Stimulated activated CD4-positive, alpha-beta T cell treated with anti-CD3 and anti-CD28 coated beads, Interleukin-4, amount 100 ng/mL, for 24 hours (primary cell): Measurements from ENCODE around the gene DNAH1.

Experiments
- DNase-seq: peaks from one replicate; pipeline ENCODE4 v3.0.0-alpha.2; 2020

Gene DNAH1

GRCh38 chr3:52406791-52407510 is 90.8 kb downstream of the DNAH1 start:
- DNase-seq, result no peak

DNA sequence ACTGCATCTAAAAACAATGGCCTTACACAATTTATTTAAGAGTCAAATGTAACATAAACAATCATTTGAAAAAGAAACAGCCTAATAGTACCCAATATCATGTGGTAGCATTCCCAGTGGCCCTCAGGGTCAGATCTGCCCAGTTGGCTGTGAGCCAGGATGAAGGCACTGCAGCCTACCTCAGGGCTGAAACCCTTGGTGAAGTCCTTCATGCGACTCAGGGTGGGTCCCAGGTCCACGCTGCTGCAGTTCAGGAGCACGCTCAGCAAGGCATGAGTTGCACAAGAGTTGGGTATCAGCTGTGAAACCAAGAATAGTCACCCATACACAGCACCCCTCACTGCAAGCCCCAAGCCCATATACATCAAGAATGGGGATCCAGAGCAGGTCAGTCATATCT is 91.7 kb downstream of the DNAH1 start:
- DNase-seq, result no peak

- no peak for DNase-seq
Measured at GRCh38 chr3:52408466-52408865, 92.3 kb downstream of the DNAH1 start.

- no peak for DNase-seq
Measured at GRCh38 chr3:52415800-52416199, 99.7 kb downstream of the DNAH1 start.

- no peak for DNase-seq
Measured at GRCh38 chr3:52420388-52420787, 104.3 kb downstream of the DNAH1 start.

DNA sequence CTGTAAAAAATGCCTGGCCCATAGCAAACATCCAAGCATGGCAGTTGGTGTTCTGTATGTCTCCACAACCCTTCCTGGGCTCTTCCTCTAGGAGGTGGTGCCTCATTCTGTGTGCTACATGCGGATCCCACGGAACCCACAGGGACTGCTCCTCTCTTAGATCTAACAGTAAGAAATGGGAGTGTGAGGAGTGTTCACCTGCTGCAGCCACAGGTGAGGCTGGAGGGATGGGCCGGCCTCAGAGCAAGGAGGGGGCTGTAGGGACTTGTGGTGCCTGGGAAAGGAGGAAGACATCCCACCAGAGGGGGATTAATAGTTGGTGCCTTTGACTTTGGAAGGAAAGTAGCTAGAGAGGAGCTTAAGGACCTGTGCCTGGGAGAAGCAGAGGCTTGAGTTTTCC is 106.5 kb downstream of the DNAH1 start:
- no peak for DNase-seq

GRCh38 chr3:52423173-52423572 is 107.1 kb downstream of the DNAH1 start:
- no peak for DNase-seq

DNA sequence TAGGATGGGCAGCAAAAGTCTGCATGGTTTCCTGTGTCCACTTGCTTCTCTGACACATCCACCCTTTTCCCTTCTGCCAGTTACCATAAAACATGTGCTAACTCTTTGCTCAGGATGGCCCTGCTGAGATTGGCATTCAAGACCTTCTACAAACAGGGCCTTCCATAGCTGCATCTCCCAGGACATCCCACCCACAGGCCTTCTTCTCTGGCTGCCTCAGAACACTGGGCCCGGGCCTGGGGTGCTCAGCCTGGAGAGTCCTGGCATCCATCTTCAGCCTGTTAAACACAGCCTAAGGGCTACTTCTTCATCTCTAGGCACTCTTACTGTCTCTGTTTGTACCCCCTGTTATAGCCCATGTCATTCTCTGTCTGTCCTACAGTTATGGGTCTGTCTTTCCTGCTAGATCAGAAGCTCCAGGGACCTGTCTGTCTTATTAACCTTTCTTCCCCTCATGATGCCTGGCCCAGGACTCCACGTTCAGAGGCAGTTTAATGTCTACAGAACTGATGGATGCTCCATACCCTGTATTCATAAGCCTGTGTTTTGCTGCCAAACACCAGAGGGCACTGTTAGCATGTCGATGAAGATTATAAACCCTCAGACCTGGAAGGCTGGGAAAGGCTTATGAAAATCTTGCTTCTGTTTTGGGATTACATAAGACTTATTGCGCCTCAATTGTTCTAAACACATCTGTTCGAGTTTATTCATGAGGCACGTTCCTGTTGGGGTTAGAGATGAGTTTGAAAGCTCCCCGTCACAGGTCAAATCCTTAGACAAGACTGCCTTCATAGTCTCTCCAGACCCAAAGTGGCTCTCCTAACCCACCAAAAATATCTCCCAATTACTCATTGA is 112.3 kb downstream of the DNAH1 start:
- peak; percentile 46 for DNase-seq

DNA sequence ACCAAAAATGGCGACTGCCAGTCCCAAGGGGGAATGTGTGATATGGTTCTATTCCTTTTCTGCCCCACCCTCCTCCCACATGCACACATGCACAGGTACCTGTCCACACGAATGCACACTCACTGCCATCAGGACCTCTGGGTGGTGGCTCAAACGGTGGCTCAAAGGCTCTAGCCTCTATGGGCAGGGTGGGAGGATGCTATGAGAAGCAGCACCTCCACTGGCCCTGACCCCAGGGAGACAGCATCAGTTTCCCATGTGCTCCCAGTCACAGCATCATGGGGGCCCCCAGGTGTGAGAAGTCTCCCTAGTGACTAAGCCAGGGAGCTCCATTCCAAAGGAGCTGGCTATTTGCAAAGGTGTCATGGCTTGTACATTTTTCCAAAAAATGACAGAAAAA is 112.9 kb downstream of the DNAH1 start:
- DNase-seq, result no peak

GRCh38 chr3:52429779-52430415 is 113.8 kb downstream of the DNAH1 start:
- DNase-seq, result no peak

GRCh38 chr3:52430416-52430810 is 114.3 kb downstream of the DNAH1 start:
- DNase-seq, result no peak

DNA sequence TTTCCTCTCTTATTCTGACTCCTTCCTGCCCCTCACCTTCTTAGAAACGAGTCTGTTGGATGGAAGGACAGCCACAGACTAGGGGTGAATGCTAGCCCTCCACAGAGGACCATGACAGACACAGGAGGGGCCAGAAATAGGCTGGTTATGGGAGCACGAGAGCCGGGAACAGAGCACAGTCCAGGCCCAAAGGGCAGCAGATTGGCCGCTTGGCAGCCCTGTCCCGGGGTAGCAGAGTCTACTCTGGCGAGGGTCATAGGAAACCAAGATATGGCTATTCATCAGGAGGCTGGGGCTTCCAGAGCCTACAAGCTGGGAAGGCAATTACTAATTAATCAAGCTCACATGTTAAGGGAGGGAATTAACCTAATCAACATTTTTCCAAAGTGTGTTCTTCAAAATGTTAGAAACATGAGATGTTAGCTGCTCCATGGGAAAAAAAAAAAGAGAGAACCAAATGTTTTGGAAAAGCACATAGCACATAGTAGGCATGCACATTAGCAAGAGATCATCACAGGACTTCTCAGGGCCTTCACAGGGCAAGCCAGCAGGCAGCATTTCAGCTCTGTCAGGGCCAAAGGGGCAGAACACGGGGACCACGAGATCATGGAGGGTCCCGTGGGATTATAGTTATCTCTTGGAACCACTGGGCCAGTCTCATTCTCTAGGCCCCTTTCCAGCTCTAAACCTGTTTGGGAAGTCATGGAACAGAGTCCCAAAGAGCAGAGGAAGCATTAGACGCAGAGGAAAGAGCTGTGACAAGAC is 115.5 kb downstream of the DNAH1 start:
- DNase-seq, result no peak

- no peak for DNase-seq
Measured at GRCh38 chr3:52432225-52432624, 116.1 kb downstream of the DNAH1 start.

- no peak for DNase-seq
Measured at GRCh38 chr3:52432691-52433141, 116.6 kb downstream of the DNAH1 start.

DNA sequence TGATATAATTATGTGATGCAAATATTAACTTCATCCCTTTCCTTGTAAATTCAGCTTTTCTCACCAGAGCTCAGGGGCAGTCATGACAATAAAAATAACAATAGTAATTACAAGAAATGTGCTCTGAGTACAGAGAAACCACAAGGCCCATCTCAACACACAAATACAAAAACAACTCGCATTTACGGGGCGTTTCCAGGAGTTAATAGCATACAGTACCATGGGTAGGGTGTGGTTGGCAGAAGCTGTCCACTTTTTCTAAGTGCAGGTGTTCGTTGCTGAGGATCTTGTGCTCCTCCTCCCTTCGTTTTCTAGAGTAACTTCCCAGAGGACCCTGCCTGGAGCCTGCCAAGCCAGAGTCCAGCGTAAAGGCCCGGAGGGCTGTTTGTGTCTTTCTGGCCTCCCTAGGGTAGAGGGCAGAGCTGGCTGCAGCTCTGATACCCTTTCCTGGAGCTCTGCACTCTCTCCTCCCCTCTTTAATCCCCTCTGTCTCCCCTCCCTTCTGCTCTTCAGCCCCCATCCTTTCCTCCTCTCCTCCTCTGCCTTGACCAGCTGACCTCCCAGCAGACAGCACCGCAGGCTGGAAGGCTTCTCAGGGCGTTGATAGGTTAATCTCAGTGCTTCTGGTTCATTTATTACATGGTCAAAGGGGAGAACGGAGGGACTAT is 117.3 kb downstream of the DNAH1 start:
- DNase-seq, result no peak

DNA sequence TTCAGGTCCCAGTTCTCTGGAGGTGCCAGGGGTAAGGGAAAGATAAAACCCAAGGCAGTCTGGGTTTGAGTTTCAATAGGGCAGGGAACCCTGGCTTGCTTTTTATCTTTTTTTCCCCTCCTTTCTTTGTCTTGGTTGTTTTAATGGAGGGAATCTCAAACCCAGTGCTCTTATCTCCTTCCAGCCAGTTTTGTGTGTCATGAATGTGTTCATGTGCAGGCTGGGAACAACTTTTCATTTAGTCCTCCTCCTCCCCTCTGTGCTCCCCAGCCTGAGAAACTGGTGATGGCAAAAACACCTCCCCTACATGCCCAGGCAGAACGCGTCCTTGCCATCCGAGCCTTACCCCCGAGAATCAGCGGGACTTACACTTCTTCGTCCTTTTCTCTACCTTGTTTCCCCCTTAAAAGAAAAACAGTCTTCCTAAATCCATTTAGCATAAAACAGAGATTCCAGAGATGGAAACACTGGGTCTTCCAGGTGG is 117.9 kb downstream of the DNAH1 start:
- no peak for DNase-seq

- no peak for DNase-seq
Measured at GRCh38 chr3:52434491-52435115, 118.5 kb downstream of the DNAH1 start.

DNA sequence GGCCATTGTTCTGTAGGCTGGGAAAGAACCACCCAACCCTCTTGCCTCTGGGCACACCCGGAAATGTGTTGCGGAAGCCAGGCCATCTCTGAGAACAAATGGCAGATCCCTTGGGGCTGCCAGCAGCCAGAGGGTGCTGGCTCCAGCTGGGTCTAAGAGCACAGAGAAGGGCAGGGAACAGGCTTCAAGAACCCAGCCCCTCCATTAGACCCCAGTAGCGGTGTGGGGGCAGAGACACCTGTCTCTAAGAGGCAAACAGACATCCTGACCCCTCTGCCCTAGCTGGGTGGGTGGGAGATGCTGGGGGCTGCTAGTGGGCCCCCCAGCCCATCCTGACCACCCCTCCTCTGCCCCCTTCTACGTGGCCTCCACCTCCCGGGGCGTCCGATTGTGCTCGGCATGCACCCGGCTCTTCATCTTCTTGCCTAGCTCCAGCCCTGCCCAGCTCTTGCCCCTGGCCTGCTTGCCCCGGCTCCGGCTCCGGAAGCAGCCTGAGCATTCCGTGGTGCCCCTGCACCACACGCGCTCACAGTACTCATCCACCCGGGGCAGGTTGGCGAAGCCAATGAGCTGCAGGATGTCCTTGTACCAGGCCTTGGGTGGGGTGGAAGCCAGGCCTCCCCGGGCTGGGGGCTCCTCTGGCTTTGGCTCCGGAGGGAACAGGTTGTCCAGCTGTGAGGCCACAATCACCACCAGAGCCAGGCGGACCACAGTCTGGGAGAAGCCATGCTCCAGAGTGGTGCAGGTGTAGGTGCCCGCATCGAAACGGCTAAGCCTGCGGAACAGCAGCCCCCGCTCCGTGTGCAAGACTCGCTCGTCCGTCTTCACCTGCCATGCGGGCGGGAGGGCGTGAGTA is 119.4 kb downstream of the DNAH1 start:
- no peak for DNase-seq

DNA sequence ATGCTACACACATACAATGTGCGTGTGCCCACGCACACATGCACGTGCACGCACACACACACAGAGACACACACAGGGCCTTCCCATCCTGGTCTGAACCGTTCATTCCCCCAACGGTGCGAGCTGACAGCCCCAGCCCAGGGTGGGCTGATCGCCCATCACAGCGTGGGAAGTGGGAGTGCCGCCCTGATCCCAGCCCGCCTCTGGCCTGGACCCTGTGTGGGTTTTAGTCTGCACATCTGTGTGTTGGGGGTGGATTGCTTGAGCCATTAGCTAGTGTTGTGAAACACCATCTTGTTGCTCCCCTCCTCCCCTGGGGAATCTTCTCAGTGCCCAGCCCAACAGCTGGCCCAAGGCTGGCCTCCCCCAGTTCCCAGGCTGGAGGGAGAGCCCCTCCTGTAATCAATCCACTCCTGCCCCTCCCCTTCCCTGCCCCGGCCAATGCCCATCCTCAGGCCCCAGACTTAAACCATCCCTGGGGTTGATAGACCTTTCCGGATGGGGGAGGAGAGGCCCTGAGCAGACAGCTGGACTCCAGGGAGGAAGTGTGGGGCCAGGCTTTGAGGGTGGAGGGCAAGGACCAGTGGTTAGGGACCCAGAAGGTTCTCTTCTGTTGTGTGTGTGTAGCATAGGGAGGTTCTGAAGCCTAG is 120.5 kb downstream of the DNAH1 start:
- DNase-seq, result no peak
